Smooth muscle cell (in vitro differentiated cells): ENCODE data around the gene LIX1L. TPM values are rescaled to one million over a fixed set of nuclear protein-coding genes. Genes with fewer than 3 reads are reported as not detected.
A peak's percentile ranks its signal among the peaks of the same experiment; 100 is the strongest.

Source experiments
- DNase-seq: peaks from one replicate; lab custom pipeline; 2025; ENCODE audit not compliant: unreplicated experiment; lab: John Stamatoyannopoulos, UW
- H2AFZ ChIP-seq: fragments of 200-600 bp; sonication (generic); 2 replicates; pipeline ENCODE4 v1.6.0; 2016; ENCODE audit warnings: antibody characterized with exemption, low read depth, mild to moderate bottlenecking
- H3F3A ChIP-seq: fragments of 200-600 bp; sonication (generic); 2 replicates; pipeline ENCODE4 v1.6.0; 2017; ENCODE audit warnings: antibody characterized with exemption, low read depth
- H3K27ac ChIP-seq: fragments of 200-600 bp; sonication (generic); 2 replicates; pipeline ENCODE4 v1.5.1; 2016; ENCODE audit warnings: low read depth, mild to moderate bottlenecking
- H3K27me3 ChIP-seq: fragments of 200-600 bp; sonication (generic); 2 replicates; pipeline ENCODE4 v1.6.1; 2016; ENCODE audit warnings: low read depth, mild to moderate bottlenecking
- H3K36me3 ChIP-seq: fragments of 200-600 bp; sonication (generic); 2 replicates; pipeline ENCODE4 v1.5.1; 2016; ENCODE audit warnings: low read depth
- H3K4me1 ChIP-seq: fragments of 200-600 bp; sonication (generic); 2 replicates; pipeline ENCODE4 v1.5.1; 2016; ENCODE audit warnings: low read depth
- H3K4me2 ChIP-seq: fragments of 200-600 bp; sonication (generic); 2 replicates; pipeline ENCODE4 v1.6.0; 2016; ENCODE audit warnings: mild to moderate bottlenecking
- H3K4me3 ChIP-seq: fragments of 200-600 bp; sonication (generic); 2 replicates; pipeline ENCODE4 v1.5.1; 2016; ENCODE audit warnings: mild to moderate bottlenecking
- H3K79me2 ChIP-seq: fragments of 200-600 bp; sonication (generic); 2 replicates; pipeline ENCODE4 v1.6.0; 2016; ENCODE audit warnings: low read depth, mild to moderate bottlenecking
- H3K9ac ChIP-seq: fragments of 200-600 bp; sonication (generic); 2 replicates; pipeline ENCODE4 v1.6.0; 2016; ENCODE audit warnings: low read depth
- H3K9me3 ChIP-seq: fragments of 200-600 bp; sonication (generic); replicated peaks from 2 replicates; pipeline ENCODE4 v1.5.1; 2016; ENCODE audit warnings: low read depth
- H4K20me1 ChIP-seq: fragments of 200-600 bp; sonication (generic); 2 replicates; pipeline ENCODE4 v1.6.0; 2016; ENCODE audit warnings: low read depth
- WGBS: methylation state at CpG from one replicate; pipeline ENCODE4 v1.1.7; 2016; ENCODE audit warnings: low lambda C conversion rate; 5-methylcytosine and 5-hydroxymethylcytosine counted together
- polyA plus RNA-seq: library from polyadenylated mRNA; unstranded; fragments of >200 nt; fragmentation: Nextera tagmentation; extraction: Ambion mirVana; gene quantifications from 2 replicates; pipeline ENCODE4 v1.2.1, GENCODE V29; 2016
- total RNA-seq: library from RNA; depleted of rRNA; stranded (reverse); fragments of >200 nt; gene quantifications from 2 replicates; pipeline ENCODE4 v1.2.3, GENCODE V29; 2014
- TF ChIP-seq, protein P1 (sequence below): fragments of 200-600 bp; sonication (generic); IDR thresholded peaks from 2 replicates; pipeline ENCODE4 v1.5.1; 2017; ENCODE audit warnings: borderline replicate concordance, mild to moderate bottlenecking, antibody characterized with exemption; ENCODE audit not compliant: insufficient read depth, poor library complexity, severe bottlenecking

LIX1L gene
- total RNA-seq (23.2 and 32.7 TPM in 2 replicates), polyA plus RNA-seq (26.2 and 31.1 TPM in 2 replicates)

DNA sequence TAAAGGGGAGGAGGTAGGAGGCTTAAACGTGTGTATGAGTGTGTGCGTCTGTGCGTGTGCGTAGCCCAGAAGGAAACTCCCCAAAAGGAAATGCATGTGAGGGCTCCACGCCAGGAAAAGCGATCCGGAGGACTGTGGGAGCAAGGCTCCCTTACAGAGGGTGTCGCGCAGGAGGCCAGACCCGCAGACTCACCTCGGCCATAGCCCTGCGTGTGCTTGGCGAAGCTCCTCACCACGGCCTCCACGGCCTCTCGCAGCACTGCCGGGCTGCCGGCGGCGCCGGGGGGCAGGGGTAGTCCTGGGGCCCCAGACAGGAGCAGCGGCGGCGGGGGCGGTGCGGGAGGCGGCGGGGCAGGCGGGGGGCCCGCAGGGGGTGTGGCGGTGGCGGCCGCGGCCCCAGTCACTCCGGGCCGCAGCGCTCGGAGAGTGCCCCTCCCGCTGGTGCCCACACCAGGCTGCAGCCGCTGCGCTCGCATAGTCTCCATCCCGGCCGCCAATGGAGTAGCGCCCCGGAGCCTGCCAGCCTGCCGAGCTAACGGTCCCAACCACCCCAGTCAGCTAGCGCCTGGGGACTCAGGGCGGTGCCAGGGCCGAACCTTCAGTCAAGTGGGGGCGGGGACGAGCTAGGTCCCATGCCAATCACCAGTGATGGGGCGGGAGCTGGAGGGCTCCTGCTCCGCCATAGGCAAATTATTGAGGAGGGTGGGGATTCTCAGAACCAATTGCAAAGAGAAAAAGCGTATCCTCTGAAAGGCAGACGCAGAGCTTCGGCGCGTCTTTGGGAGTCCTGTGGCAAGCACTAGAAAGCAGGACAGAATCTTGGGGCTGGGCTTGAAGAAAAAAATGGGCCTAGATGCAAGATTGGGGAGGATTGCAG, at the start of gene LIX1L:
Gene LIX1L, minus strand, starts transcription at position 575 of the 877 bp plus-strand sequence. Its CDS starts 90 bp downstream, at position 485.
- peak; percentile 95 for DNase-seq
- Histone ChIP-seq H3F3A (no peaks in the 10 kb centered on the region), H3K27ac (peak within 1 kb of the TSS; percentile 80), H3K9me3 (no peaks in the 10 kb centered on the region), H3K4me1 (peaks cover 24% of the 10 kb centered on the region), H3K36me3 (no peaks in the 10 kb centered on the region), H3K4me2 (peak within 1 kb of the TSS; percentile 90), H3K9ac (peak within 1 kb of the TSS; percentile 76), H2AFZ (peak within 1 kb of the TSS; percentile 28), H3K79me2 (peaks cover 45% of the 10 kb centered on the region), H3K4me3 (peak within 1 kb of the TSS; percentile 74), H4K20me1 (peaks cover 22% of the 10 kb centered on the region), H3K27me3 (no peaks in the 10 kb centered on the region)
- under 1% methylated on average over 34 of the region's 60 CpGs for WGBS
- TF ChIP-seq, protein P1, sequence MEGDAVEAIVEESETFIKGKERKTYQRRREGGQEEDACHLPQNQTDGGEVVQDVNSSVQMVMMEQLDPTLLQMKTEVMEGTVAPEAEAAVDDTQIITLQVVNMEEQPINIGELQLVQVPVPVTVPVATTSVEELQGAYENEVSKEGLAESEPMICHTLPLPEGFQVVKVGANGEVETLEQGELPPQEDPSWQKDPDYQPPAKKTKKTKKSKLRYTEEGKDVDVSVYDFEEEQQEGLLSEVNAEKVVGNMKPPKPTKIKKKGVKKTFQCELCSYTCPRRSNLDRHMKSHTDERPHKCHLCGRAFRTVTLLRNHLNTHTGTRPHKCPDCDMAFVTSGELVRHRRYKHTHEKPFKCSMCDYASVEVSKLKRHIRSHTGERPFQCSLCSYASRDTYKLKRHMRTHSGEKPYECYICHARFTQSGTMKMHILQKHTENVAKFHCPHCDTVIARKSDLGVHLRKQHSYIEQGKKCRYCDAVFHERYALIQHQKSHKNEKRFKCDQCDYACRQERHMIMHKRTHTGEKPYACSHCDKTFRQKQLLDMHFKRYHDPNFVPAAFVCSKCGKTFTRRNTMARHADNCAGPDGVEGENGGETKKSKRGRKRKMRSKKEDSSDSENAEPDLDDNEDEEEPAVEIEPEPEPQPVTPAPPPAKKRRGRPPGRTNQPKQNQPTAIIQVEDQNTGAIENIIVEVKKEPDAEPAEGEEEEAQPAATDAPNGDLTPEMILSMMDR, result no peak

DNA sequence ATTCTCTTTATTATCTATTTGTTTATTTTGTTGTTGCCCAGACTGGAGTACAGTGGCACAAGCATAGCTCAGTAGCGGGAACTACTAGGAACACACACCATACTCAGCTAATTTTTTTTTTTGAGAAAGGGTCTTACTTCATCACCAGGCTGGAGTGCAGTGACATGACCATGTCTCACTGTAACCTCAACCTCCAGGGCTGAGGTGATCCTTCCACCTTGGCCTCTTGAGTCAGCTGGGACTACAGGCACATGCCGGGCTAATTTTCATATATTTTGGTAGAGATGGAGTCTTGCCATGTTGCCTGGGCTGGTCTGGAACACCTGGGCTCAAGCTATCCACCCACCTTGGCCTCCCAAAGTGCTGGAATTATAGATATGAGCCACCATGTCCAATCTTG, 43.9 kb upstream of the LIX1L start:
- no peak overlapping the region for H3K4me3 ChIP-seq
- H3K27me3 ChIP-seq, result no peaks in the 10 kb centered on the region
- H3K4me2 ChIP-seq, result no peak overlapping the region
- no peaks in the 10 kb centered on the region for H3K36me3 ChIP-seq
- no peaks in the 10 kb centered on the region for H3K9me3 ChIP-seq
- no peak for DNase-seq
- no peaks in the 10 kb centered on the region for H4K20me1 ChIP-seq
- no peak overlapping the region for H3K27ac ChIP-seq
- H3K79me2 ChIP-seq, result no peaks in the 10 kb centered on the region
- H2AFZ ChIP-seq, result no peak overlapping the region
- no peak overlapping the region for H3K9ac ChIP-seq
- peaks cover 6% of the 10 kb centered on the region for H3F3A ChIP-seq
- TF ChIP-seq, protein P1, result no peak
- WGBS, result 73% methylated on average over 2 of the region's 2 CpGs
- H3K4me1 ChIP-seq, result peaks cover 11% of the 10 kb centered on the region

DNA sequence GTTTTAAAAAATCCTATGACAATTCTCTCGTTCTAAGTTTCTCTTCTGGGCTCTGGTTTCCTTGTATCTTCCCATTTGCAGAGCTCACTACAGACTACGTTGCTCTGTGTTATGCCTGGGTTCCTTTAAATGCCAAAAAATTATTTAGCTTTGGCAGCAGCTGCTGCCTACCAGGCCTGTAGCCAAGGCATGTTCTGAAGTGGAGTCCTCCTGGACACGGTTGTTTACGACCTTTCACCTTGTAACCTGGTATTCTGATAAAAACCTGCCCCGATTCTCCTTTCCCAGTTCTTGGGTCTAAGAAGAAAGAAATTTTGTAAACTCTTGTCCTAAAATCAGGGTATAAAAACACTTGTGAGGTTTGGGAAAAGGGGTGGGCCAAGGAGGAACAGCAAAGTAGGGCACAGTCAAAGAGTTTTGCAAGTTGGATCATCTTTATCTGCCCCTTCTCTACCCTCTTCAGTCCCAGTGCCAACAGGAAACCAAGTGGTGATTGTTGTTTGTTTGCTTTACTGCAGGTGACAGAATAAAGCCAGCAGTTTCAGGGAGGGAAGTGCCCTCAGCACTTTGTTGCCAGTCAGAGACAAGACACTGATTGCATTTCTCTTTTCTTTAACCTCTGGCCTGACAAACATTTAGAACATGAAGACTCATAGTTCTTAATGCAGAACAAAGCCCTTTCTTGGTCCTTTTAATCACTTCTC, 41.7 kb upstream of the LIX1L start:
- H3K4me3 ChIP-seq, result no peak overlapping the region
- H3K27ac ChIP-seq, result no peak overlapping the region
- TF ChIP-seq, protein P1, result no peak
- H2AFZ ChIP-seq, result peak overlapping the region; percentile 16
- no peak for DNase-seq
- 78% methylated on average over 5 of the region's 5 CpGs for WGBS
- no peak overlapping the region for H3K9ac ChIP-seq
- no peaks in the 10 kb centered on the region for H3K27me3 ChIP-seq
- H4K20me1 ChIP-seq, result peaks cover 19% of the 10 kb centered on the region
- peaks cover 10% of the 10 kb centered on the region for H3F3A ChIP-seq
- H3K36me3 ChIP-seq, result no peaks in the 10 kb centered on the region
- H3K4me2 ChIP-seq, result no peak overlapping the region
- H3K9me3 ChIP-seq, result no peaks in the 10 kb centered on the region
- peaks cover 14% of the 10 kb centered on the region for H3K4me1 ChIP-seq
- peaks cover 19% of the 10 kb centered on the region for H3K79me2 ChIP-seq
